B cell (primary cell): ENCODE results near the gene GINS2. TPM values are rescaled to one million over a fixed set of nuclear protein-coding genes. Genes with fewer than 3 reads are reported as not detected.

Experiments used
- ATAC-seq: fragments of 200-7000 bp; cut with Tn5 transposase; one replicate; pipeline ENCODE4 v1.10.0; 2021; ENCODE audit warnings: low read depth, mild to moderate bottlenecking, moderate number of reproducible peaks, moderate library complexity
- CTCF ChIA-PET: fragments of 350-600 bp; sonication (Branson Sonifier 250); formaldehyde crosslinking; loops from one replicate; lab custom pipeline; 2021; ENCODE audit warnings: antibody characterized with exemption, inconsistent platforms; lab: Charles Lee
- POLR2A ChIA-PET: fragments of 350-600 bp; sonication (Branson Sonifier 250); formaldehyde crosslinking; loops from one replicate; lab custom pipeline; 2021; ENCODE audit warnings: antibody characterized with exemption; lab: Charles Lee
- DNase-seq: peaks from one replicate; pipeline ENCODE4 v3.0.0; 2013
- H2AFZ ChIP-seq: 2 replicates; pipeline ENCODE4 v1.6.1; 2012; ENCODE audit warnings: mild to moderate bottlenecking, low read depth, low read length; ENCODE audit not compliant: insufficient read depth, poor library complexity, severe bottlenecking
- H3K27ac ChIP-seq, 2 donors: 1 replicate in 1 of 2; 2 replicates in 1 of 2; pipeline ENCODE4 v1.5.1; 2012 to 2013; ENCODE audit warnings: low read length in 2 of 2, mild to moderate bottlenecking in 2 of 2, moderate library complexity in 1 of 2
- H3K27me3 ChIP-seq, 4 experiments: fragments of 200-600 bp in 1 of 4; sonication (generic) in 1 of 4; replicated peaks in 1 of 4; 1 replicate in 2 of 4; 2 replicates in 2 of 4; pipeline versions ENCODE4 v1.6.1 to v1.7.0; 2013 to 2016; ENCODE audit warnings: low read length in 3 of 4, mild to moderate bottlenecking in 2 of 4, mixed read lengths in 1 of 4, moderate library complexity in 1 of 4; ENCODE audit not compliant: insufficient read depth in 4 of 4, control insufficient read depth in 3 of 4; ENCODE audit errors: control extremely low read depth in 1 of 4
- H3K36me3 ChIP-seq, 2 experiments: replicated peaks in 1 of 2; 1 replicate in 1 of 2; 2 replicates in 1 of 2; pipeline versions ENCODE4 v1.6.1 to v1.7.1; 2013; ENCODE audit warnings: low read length in 1 of 2; ENCODE audit not compliant: insufficient read depth in 2 of 2, control insufficient read depth in 1 of 2; ENCODE audit errors: control extremely low read depth in 1 of 2, extremely low read depth in 1 of 2
- H3K4me1 ChIP-seq, 2 donors: fragments of 200-600 bp in 1 of 2; sonication (generic) in 1 of 2; 1 replicate in 1 of 2; 2 replicates in 1 of 2; pipeline versions ENCODE4 v1.5.1 to v1.6.1; 2013 to 2017; ENCODE audit warnings: low read length in 2 of 2; ENCODE audit not compliant: control insufficient read depth in 2 of 2, insufficient read depth in 2 of 2
- H3K4me2 ChIP-seq: replicated peaks from 2 replicates; pipeline ENCODE3; 2012; ENCODE audit warnings: mild to moderate bottlenecking, low read depth, low read length; ENCODE audit not compliant: poor library complexity, severe bottlenecking
- H3K4me3 ChIP-seq, 5 experiments: fragments of 200-600 bp in 1 of 5; sonication (generic) in 1 of 5; 1 replicate in 3 of 5; 2 replicates in 2 of 5; pipeline versions ENCODE4 v1.5.1 to v1.7.0; 2011 to 2016; ENCODE audit warnings: low read length in 4 of 5, mild to moderate bottlenecking in 4 of 5, low read depth in 2 of 5, control low read depth in 1 of 5, moderate library complexity in 1 of 5; ENCODE audit not compliant: insufficient read depth in 1 of 5; ENCODE audit errors: control extremely low read depth in 1 of 5, extremely low read depth in 1 of 5
- H3K79me2 ChIP-seq: fragments of 200-600 bp; sonication (generic); one replicate; pipeline ENCODE4 v1.6.0; 2016; ENCODE audit warnings: low read length; ENCODE audit not compliant: control insufficient read depth, insufficient read depth
- H3K9ac ChIP-seq: fragments of 200-600 bp; sonication (generic); 2 replicates; pipeline ENCODE4 v1.6.1; 2017; ENCODE audit warnings: mild to moderate bottlenecking, low read length, moderate library complexity
- H3K9me3 ChIP-seq, 3 donors: one replicate each; pipeline versions ENCODE4 v1.6.1 to v1.7.1; 2013; ENCODE audit warnings: low read length in 2 of 3; ENCODE audit not compliant: control insufficient read depth in 2 of 3, insufficient read depth in 1 of 3; ENCODE audit errors: control extremely low read depth in 1 of 3
- H4K20me1 ChIP-seq: 2 replicates; pipeline ENCODE4 v1.6.0; 2012; ENCODE audit warnings: mild to moderate bottlenecking, low read length; ENCODE audit not compliant: insufficient read depth, control insufficient read depth, poor library complexity, severe bottlenecking
- H3K27ac Mint-ChIP-seq: one replicate; pipeline ENCODE4 v1.8.0; 2021; ENCODE audit warnings: mixed read lengths
- H3K27me3 Mint-ChIP-seq: one replicate; pipeline ENCODE4 v1.8.0; 2021; ENCODE audit warnings: mixed read lengths
- H3K4me1 Mint-ChIP-seq: one replicate; pipeline ENCODE4 v1.8.0; 2021; ENCODE audit warnings: mixed read lengths
- H3K4me3 Mint-ChIP-seq: one replicate; pipeline ENCODE4 v1.8.0; 2021; ENCODE audit warnings: mixed read lengths
- H3K9me3 Mint-ChIP-seq: one replicate; pipeline ENCODE4 v1.8.0; 2022; ENCODE audit warnings: mixed read lengths; ENCODE audit not compliant: insufficient read depth
- CTCF ChIP-seq: fragments of 200-600 bp; IDR thresholded peaks from one replicate; pipeline ENCODE4 v1.8.0; 2022; ENCODE audit warnings: antibody characterized with exemption, mild to moderate bottlenecking
- EZH2 ChIP-seq: IDR thresholded peaks from 2 replicates; pipeline ENCODE4 v1.6.1; 2012; ENCODE audit warnings: borderline replicate concordance, low read depth, mild to moderate bottlenecking, moderate library complexity, low read length; ENCODE audit not compliant: insufficient read depth, poor library complexity, severe bottlenecking
- WGBS: methylation state at CpG from one replicate; pipeline ENCODE4 v1.1.5; 2013; ENCODE audit warnings: missing lambda C conversion rate; ENCODE audit not compliant: insufficient coverage; 5-methylcytosine and 5-hydroxymethylcytosine counted together
- intact Hi-C: fragments of 100-400 bp; cut with micrococcal nuclease; formaldehyde crosslinking; loops from one replicate; pipeline ENCODE4 v1.10.0; 2022
- polyA plus RNA-seq: library from polyadenylated mRNA; depleted of rRNA; stranded (reverse); fragments of >200 nt; gene quantifications from 2 replicates; pipeline ENCODE4 v1.2.3, GENCODE V29; 2012
- total RNA-seq, 2 donors: library from RNA; stranded (reverse); fragments of 120-200 nt in 1 of 2; gene quantifications; 1 replicate in 1 of 2; 2 replicates in 1 of 2; pipeline versions ENCODE4 v1.2.3 to v1.2.4, GENCODE V29; 2013 to 2022

Gene GINS2
- total and polyA plus RNA-seq, 2 donors (not counting 1 experiment from before 2014, with no cell fraction given), result 0.52 to 4.2 TPM

- POLR2A ChIA-PET, result interaction anchor here (0.5 kb wide), 1 partner anchor 10 kb away, joined by 3 read pairs; no protein-coding TSS in a partner anchor
- H3K27ac Mint-ChIP-seq, result no peak overlapping the region
- H3K36me3 ChIP-seq, result peaks cover 6 to 38% of the 10 kb centered on the region in 2 experiments
- H3K27me3 ChIP-seq, result no peaks in the 10 kb centered on the region
- no peaks in the 10 kb centered on the region for H3K9me3 ChIP-seq
- no peaks in the 10 kb centered on the region for H3K27me3 Mint-ChIP-seq
- ATAC-seq (no peak), DNase-seq (no peak)
- H3K4me2 ChIP-seq, result no peak overlapping the region
- 92% methylated on average over 4 of the region's 5 CpGs for WGBS
- no peak overlapping the region for H3K4me3 ChIP-seq
- no peak overlapping the region for H3K27ac ChIP-seq
- H3K9me3 Mint-ChIP-seq, result no peaks in the 10 kb centered on the region
- H3K4me3 Mint-ChIP-seq, result no peak overlapping the region
- no peak for TF ChIP-seq EZH2
- no peak for TF ChIP-seq CTCF
- intact Hi-C loops, result no loop called here
- H4K20me1 ChIP-seq, result peaks cover 78% of the 10 kb centered on the region
- CTCF ChIA-PET, result interaction anchor here (1.3 kb wide), 1 partner anchor 17 kb away, joined by 3 read pairs; no protein-coding TSS in a partner anchor
- peaks cover 74% of the 10 kb centered on the region for H3K79me2 ChIP-seq
- H3K9ac ChIP-seq, result no peak overlapping the region
- H3K4me1 ChIP-seq, result peaks cover 7 to 15% of the 10 kb centered on the region in 2 donors
- peaks cover 8% of the 10 kb centered on the region for H3K4me1 Mint-ChIP-seq
- no peak overlapping the region for H2AFZ ChIP-seq
Measured at GRCh38 chr16:85730186-85730465, 41.4 kb upstream of the GINS2 start.

GRCh38 chr16:85729452-85730185 lies 40.9 kb upstream of the GINS2 start:
- Mint-ChIP-seq H3K4me3 (no peak overlapping the region), H3K27me3 (no peaks in the 10 kb centered on the region), H3K27ac (peak overlapping the region; percentile 1), H3K4me1 (peaks cover 3% of the 10 kb centered on the region), H3K9me3 (no peaks in the 10 kb centered on the region)
- no peaks in the 10 kb centered on the region for H3K9me3 ChIP-seq
- no peak overlapping the region for H2AFZ ChIP-seq
- no peak overlapping the region for H3K4me2 ChIP-seq
- H4K20me1 ChIP-seq, result peaks cover 79% of the 10 kb centered on the region
- no peak overlapping the region for H3K27ac ChIP-seq
- no peaks in the 10 kb centered on the region for H3K27me3 ChIP-seq
- peaks cover 76% of the 10 kb centered on the region for H3K79me2 ChIP-seq
- ATAC-seq, result no peak
- 93% methylated on average over 16 of the region's 16 CpGs for WGBS
- POLR2A ChIA-PET, result interaction anchor here (0.5 kb wide), 1 partner anchor 11 kb away, joined by 3 read pairs; no protein-coding TSS in a partner anchor
- H3K9ac ChIP-seq, result no peak overlapping the region
- CTCF ChIA-PET, result interaction anchor here (1.1 to 1.3 kb wide), 2 partner anchors 17 to 74 kb away, joined by 3 read pairs; no protein-coding TSS in a partner anchor
- peaks cover 2 to 10% of the 10 kb centered on the region in 2 donors for H3K4me1 ChIP-seq
- TF ChIP-seq CTCF, result no peak
- no peak for TF ChIP-seq EZH2
- intact Hi-C loops, result no loop called here
- no peak overlapping the region for H3K4me3 ChIP-seq
- peaks cover 6 to 40% of the 10 kb centered on the region in 2 experiments for H3K36me3 ChIP-seq
- DNase-seq, result no peak
